Vagina (tissue), 2 donors: ENCODE results near the gene B3GNT3. TPM values are rescaled to one million over a fixed set of nuclear protein-coding genes. Genes with fewer than 3 reads are reported as not detected.

ENCODE experiments used
- DNase-seq, 2 donors: peaks; one replicate each; pipeline ENCODE4 v3.0.0-alpha.2; 2017; ENCODE audit errors: extremely low spot score in 2 of 2
- H3K27ac ChIP-seq: fragments of 200-600 bp; sonication (generic); one replicate; pipeline ENCODE4 v1.5.1; 2019
- H3K27me3 ChIP-seq: fragments of 200-600 bp; sonication (generic); one replicate; pipeline ENCODE4 v1.5.1; 2019
- H3K36me3 ChIP-seq, 2 donors: fragments of 200-600 bp; sonication (generic); one replicate each; pipeline ENCODE4 v1.5.1; 2017 to 2019
- H3K4me1 ChIP-seq: fragments of 200-600 bp; sonication (generic); one replicate; pipeline ENCODE4 v1.5.1; 2019
- H3K4me3 ChIP-seq, 2 donors: fragments of 200-600 bp; sonication (generic); 1 replicate in 1 of 2; 2 replicates in 1 of 2; pipeline ENCODE4 v1.5.1; 2016 to 2019
- H3K9me3 ChIP-seq: fragments of 200-600 bp; sonication (generic); one replicate; pipeline ENCODE4 v1.5.1; 2019
- POLR2A ChIP-seq, 2 donors: fragments of 450-650 bp; IDR thresholded peaks; one replicate each; pipeline ENCODE4 v1.6.1; 2017; ENCODE audit warnings: antibody characterized with exemption in 2 of 2, mild to moderate bottlenecking in 2 of 2, moderate library complexity in 2 of 2
- POLR2AphosphoS5 ChIP-seq, 2 donors: sonication (generic); formaldehyde crosslinking; IDR thresholded peaks; one replicate each; pipeline ENCODE4 v1.9.0; 2017; ENCODE audit warnings: antibody characterized with exemption in 2 of 2, mild to moderate bottlenecking in 2 of 2, low read depth in 1 of 2; ENCODE audit not compliant: insufficient read depth in 1 of 2
- intact Hi-C: fragments of 100-400 bp; cut with DNase I; formaldehyde crosslinking; loops from one replicate; pipeline ENCODE4 v1.15.1; 2023
- total RNA-seq: library from RNA; depleted of rRNA; stranded (reverse); fragments of >200 nt; gene quantifications from one replicate; pipeline ENCODE4 v1.2.3, GENCODE V29; 2016
- TF ChIP-seq, protein P1 (sequence below), 3 experiments: fragments of 450-650 bp in 2 of 3; fragments of 200-600 bp in 1 of 3; sonication (generic) in 1 of 3; IDR thresholded peaks; one replicate each; pipeline ENCODE4 v1.5.1; 2017 to 2019; ENCODE audit warnings: antibody characterized with exemption in 3 of 3, mild to moderate bottlenecking in 2 of 3, moderate library complexity in 2 of 3

Gene B3GNT3
- total RNA-seq, 1 donor from 2014 or later, result 1.5 TPM

DNA sequence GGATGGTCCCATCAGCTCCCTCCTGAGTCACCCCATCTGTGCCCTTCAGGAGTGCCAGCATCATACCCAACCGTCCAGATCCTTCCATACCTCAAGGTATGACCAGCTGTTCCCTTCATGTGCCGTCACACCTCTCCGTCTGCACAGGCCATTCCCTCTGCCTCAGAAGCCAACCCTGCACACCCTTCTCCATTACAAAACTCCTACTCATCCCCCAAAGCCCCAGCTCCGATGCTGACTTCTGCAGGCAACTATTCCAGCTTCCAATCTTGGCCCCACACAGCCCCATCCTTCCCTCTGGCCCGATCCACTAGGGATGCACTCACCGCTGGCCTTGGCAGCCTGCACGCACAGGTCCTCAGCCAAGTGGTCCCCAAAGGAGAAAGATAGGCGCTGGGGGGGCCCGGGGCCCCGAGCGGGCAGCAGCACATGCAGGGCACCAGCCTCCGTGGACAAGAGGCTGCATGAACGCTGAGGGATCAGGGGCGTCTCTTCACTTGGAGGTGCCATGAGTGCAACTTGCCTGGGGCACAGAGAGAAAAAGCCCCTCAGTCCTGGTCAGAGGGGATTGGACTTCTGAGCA lies 49.1 kb downstream of the B3GNT3 start:
- Histone ChIP-seq H3K4me3 (no peak overlapping the region), H3K27me3 (no peaks in the 10 kb centered on the region), H3K9me3 (no peaks in the 10 kb centered on the region), H3K27ac (no peak overlapping the region), H3K4me1 (peaks cover 31% of the 10 kb centered on the region), H3K36me3 (no peaks in the 10 kb centered on the region)
- DNase-seq, result no peak
- intact Hi-C loops, result no loop called here
- no peak for TF ChIP-seq POLR2AphosphoS5 (IDR thresholded peaks at IDR 0.05; ENCODE audit: insufficient read depth in 1 of 2, low read depth in 1 of 2)
- TF ChIP-seq, protein P1, sequence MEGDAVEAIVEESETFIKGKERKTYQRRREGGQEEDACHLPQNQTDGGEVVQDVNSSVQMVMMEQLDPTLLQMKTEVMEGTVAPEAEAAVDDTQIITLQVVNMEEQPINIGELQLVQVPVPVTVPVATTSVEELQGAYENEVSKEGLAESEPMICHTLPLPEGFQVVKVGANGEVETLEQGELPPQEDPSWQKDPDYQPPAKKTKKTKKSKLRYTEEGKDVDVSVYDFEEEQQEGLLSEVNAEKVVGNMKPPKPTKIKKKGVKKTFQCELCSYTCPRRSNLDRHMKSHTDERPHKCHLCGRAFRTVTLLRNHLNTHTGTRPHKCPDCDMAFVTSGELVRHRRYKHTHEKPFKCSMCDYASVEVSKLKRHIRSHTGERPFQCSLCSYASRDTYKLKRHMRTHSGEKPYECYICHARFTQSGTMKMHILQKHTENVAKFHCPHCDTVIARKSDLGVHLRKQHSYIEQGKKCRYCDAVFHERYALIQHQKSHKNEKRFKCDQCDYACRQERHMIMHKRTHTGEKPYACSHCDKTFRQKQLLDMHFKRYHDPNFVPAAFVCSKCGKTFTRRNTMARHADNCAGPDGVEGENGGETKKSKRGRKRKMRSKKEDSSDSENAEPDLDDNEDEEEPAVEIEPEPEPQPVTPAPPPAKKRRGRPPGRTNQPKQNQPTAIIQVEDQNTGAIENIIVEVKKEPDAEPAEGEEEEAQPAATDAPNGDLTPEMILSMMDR (IDR thresholded peaks at IDR 0.05), result no peak
- TF ChIP-seq POLR2A (IDR thresholded peaks at IDR 0.05), result no peak

DNA sequence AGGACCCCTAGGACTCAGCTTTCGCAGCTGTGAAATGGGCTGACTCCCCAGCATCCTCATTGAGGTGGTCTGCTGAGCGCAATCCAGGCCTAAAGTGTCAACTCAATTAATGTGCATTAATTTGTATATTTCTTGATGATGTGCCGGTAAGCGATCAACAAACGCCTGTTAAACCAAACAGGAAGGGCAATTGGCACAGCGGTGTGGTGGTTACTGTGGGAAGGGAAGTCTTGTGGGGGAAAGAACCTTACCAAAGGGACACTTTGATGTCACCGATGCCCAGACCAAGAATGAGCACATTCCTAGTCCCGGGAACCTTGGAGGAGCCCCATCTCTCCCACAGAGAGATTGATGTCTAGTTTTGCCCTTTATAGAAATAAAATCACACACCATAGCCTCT lies 51.2 kb downstream of the B3GNT3 start:
- no peaks in the 10 kb centered on the region for H3K27me3 ChIP-seq
- H3K27ac ChIP-seq, result no peak overlapping the region
- H3K4me3 ChIP-seq, result no peak overlapping the region

DNA sequence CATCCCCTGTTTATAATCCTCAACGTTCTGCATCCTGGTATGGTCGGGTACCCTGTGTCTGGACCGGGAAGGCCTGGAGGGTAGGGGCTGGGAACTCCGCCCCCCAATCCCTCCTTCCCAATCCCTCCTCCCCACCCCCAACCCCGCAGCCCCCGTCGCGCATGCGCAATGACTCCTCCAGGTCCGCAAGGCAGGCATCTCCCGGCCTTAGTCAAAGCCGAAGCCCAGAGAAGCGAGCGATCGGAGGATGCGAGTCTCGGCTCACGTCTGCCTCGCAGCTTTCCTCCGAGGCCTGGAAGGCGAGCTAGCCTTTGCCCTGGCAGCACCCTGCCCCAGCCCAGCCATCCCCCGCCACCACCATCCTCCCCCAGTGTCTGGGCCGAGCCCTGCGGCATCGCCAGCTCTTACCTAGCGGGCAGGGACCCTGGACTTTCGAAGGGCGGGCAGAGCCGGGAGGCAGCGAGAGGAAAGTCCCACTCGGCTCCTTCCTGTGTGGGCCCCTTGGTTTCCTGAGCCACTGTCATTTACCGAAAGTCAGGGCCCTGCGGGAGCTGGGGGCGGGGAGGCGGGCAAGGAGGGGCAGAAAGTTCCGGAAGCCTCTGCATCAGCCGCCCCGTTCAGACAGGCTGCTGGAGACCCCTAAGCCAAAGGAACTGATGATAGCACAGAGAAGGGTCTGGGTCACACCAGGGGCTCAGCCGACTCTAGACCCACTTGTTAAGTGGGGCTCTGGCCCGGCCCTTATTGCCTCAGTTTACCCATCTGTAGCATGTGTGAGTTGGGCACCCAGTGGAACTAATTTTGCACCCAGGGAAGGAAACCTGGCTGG lies 52.8 kb downstream of the B3GNT3 start, which contains the start of gene JAK3:
TSS of gene JAK3 (minus strand) at position 445 of the 829 bp plus-strand sequence. CDS start 3,565 bp downstream, outside the sequence.
- Histone ChIP-seq H3K4me1 (peaks cover 20% of the 10 kb centered on the region), H3K27me3 (no peaks in the 10 kb centered on the region), H3K36me3 (no peaks in the 10 kb centered on the region), H3K9me3 (no peaks in the 10 kb centered on the region), H3K4me3 (peak within 1 kb of the TSS; percentile 33 to 51), H3K27ac (peak within 1 kb of the TSS; percentile 64)
- DNase-seq, result no peak
- intact Hi-C loops, result no loop called here
- TF ChIP-seq POLR2AphosphoS5 (IDR thresholded peaks at IDR 0.05; ENCODE audit: insufficient read depth in 1 of 2, low read depth in 1 of 2) (peak in 1 of 2 donors; percentile 11), POLR2A (IDR thresholded peaks at IDR 0.05) (no peak)

More for the DNA sequence above, 51.2 kb downstream of the B3GNT3 start:
- intact Hi-C loops, result no loop called here
- TF ChIP-seq, protein P1 (IDR thresholded peaks at IDR 0.05), result no peak
- TF ChIP-seq POLR2AphosphoS5 (IDR thresholded peaks at IDR 0.05; ENCODE audit: insufficient read depth in 1 of 2, low read depth in 1 of 2) (no peak), POLR2A (IDR thresholded peaks at IDR 0.05) (no peak)
- H3K4me1 ChIP-seq, result peaks cover 31% of the 10 kb centered on the region
- H3K36me3 ChIP-seq, result no peaks in the 10 kb centered on the region
- H3K9me3 ChIP-seq, result no peaks in the 10 kb centered on the region
- no peak for DNase-seq

DNA sequence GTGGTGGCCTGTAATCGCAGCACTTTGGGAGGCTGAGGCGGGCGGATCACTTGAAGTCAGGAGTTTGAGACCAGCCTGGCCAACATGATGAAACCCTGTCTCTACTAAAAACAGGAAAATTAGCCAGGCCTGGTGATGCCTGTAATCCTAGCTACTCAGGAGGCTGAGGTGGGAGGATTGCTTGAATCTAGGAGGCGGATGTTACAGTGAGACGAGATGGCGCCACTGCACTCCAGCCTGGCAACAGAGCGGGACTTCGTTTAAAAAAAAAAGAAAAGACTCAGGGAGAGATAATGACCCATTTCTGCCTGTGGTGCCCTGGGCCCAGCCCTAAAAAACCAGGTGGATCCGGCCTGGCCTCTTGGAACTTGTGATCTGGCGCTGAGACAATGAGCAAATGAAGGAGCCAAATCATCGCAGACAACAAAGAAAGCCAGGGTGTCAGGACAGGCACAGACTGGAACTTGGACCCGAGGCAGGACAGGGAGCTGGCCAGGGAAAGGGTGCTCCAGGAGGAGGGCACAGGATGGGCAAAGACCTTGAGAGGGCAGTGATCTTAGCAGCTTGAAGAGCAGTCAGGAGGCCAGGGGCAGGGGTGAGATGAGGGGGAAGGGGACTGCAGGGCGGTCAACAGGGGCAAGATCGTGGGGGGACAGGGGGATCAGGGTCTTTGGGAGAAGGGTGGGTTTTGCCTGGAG lies 53.8 kb downstream of the B3GNT3 start:
- Histone ChIP-seq H3K4me3 (no peak overlapping the region), H3K4me1 (peaks cover 18% of the 10 kb centered on the region), H3K27ac (peak overlapping the region; percentile 45), H3K36me3 (no peaks in the 10 kb centered on the region), H3K27me3 (no peaks in the 10 kb centered on the region), H3K9me3 (no peaks in the 10 kb centered on the region)
- intact Hi-C loops, result no loop called here
- no peak for DNase-seq
- TF ChIP-seq POLR2A (IDR thresholded peaks at IDR 0.05) (no peak), POLR2AphosphoS5 (IDR thresholded peaks at IDR 0.05; ENCODE audit: insufficient read depth in 1 of 2, low read depth in 1 of 2) (no peak)
- TF ChIP-seq, protein P1 (IDR thresholded peaks at IDR 0.05), result no peak

DNA sequence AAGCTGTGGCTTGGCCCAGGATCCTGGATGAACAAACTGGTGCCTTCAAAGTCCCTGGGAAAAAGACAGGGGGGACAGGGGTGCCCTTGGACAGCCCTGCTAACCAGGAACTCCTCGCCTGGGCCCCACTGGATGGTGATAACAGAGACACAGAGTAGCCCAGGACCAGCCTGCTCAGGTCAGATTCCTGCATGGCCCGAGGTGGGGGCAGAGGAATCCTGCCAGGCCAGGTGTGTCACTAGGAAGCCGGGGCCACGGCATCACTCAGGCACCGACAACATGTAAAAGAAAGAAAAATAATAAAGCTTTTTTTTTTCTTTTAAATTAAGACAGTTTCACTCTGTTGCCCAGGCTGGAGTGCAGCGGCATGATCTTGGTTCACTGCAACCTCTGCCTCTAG lies 59.1 kb downstream of the B3GNT3 start:
- intact Hi-C loops, result no loop called here
- Histone ChIP-seq H3K36me3 (no peaks in the 10 kb centered on the region), H3K27me3 (no peaks in the 10 kb centered on the region), H3K4me3 (no peak overlapping the region), H3K27ac (no peak overlapping the region), H3K9me3 (no peaks in the 10 kb centered on the region), H3K4me1 (no peaks in the 10 kb centered on the region)
- TF ChIP-seq POLR2AphosphoS5 (IDR thresholded peaks at IDR 0.05; ENCODE audit: insufficient read depth in 1 of 2, low read depth in 1 of 2), result no peak
- TF ChIP-seq, protein P1 (IDR thresholded peaks at IDR 0.05), result no peak
- no peak for TF ChIP-seq POLR2A (IDR thresholded peaks at IDR 0.05)
- DNase-seq, result no peak
